CD4-positive, alpha-beta T cell (primary cell): ENCODE measurements around the gene BLM. TPM values are rescaled to one million over a fixed set of nuclear protein-coding genes. Genes with fewer than 3 reads are reported as not detected.

Source experiments
- ATAC-seq: fragments of 200-7000 bp; cut with Tn5 transposase; one replicate; pipeline ENCODE4 v1.10.0; 2022; ENCODE audit warnings: mild to moderate bottlenecking; ENCODE audit not compliant: poor library complexity
- CTCF ChIA-PET: fragments of 350-600 bp; sonication (Branson Sonifier 250); formaldehyde crosslinking; loops from one replicate; lab custom pipeline; 2021; ENCODE audit warnings: antibody characterized with exemption, inconsistent platforms; lab: Charles Lee
- POLR2A ChIA-PET: fragments of 350-600 bp; sonication (Branson Sonifier 250); formaldehyde crosslinking; loops from one replicate; lab custom pipeline; 2021; ENCODE audit warnings: antibody characterized with exemption, inconsistent platforms; lab: Charles Lee
- DNase-seq, 14 experiments: peaks; one replicate each; pipeline ENCODE4 v3.0.0-alpha.2; 2013 to 2020; ENCODE audit warnings: mixed read lengths in 2 of 14
- H3K27ac ChIP-seq, 2 donors: one replicate each; pipeline versions ENCODE4 v1.5.1 to v1.7.0; 2013; ENCODE audit warnings: low read length in 2 of 2, low read depth in 1 of 2, mild to moderate bottlenecking in 1 of 2
- H3K27me3 ChIP-seq, 2 experiments: 1 replicate in 1 of 2; 2 replicates in 1 of 2; pipeline versions ENCODE4 v1.6.1 to v1.7.0; 2013; ENCODE audit warnings: low read length in 2 of 2, control low read depth in 1 of 2, mild to moderate bottlenecking in 1 of 2, moderate library complexity in 1 of 2; ENCODE audit not compliant: insufficient read depth in 2 of 2, control insufficient read depth in 1 of 2
- H3K36me3 ChIP-seq: one replicate; pipeline ENCODE4 v1.6.1; 2013; ENCODE audit warnings: low read length, control low read depth; ENCODE audit not compliant: insufficient read depth
- H3K4me1 ChIP-seq: one replicate; pipeline ENCODE4 v1.6.1; 2013; ENCODE audit warnings: low read length, control low read depth; ENCODE audit not compliant: insufficient read depth
- H3K4me3 ChIP-seq: one replicate; pipeline ENCODE4 v1.5.1; 2013; ENCODE audit warnings: mild to moderate bottlenecking, low read length, moderate library complexity
- H3K9me3 ChIP-seq, 2 experiments: 1 replicate in 1 of 2; 2 replicates in 1 of 2; pipeline versions ENCODE4 v1.6.1 to v1.7.0; 2013; ENCODE audit warnings: low read length in 2 of 2, mild to moderate bottlenecking in 2 of 2, control low read depth in 1 of 2, moderate library complexity in 1 of 2; ENCODE audit not compliant: control insufficient read depth in 1 of 2, insufficient read depth in 1 of 2
- H3K27ac Mint-ChIP-seq: one replicate; pipeline ENCODE4 v1.8.0; 2020; ENCODE audit warnings: mixed read lengths
- H3K27me3 Mint-ChIP-seq: one replicate; pipeline ENCODE4 v1.8.0; 2021; ENCODE audit warnings: mixed read lengths
- H3K36me3 Mint-ChIP-seq: one replicate; pipeline ENCODE4 v1.8.0; 2021; ENCODE audit warnings: low read depth, mixed read lengths
- H3K4me1 Mint-ChIP-seq: one replicate; pipeline ENCODE4 v1.8.0; 2021; ENCODE audit warnings: low read depth, mixed read lengths
- H3K4me3 Mint-ChIP-seq: one replicate; pipeline ENCODE4 v1.8.0; 2020; ENCODE audit warnings: mild to moderate bottlenecking, mixed read lengths
- H3K9me3 Mint-ChIP-seq: one replicate; pipeline ENCODE4 v1.8.0; 2020; ENCODE audit warnings: mixed read lengths
- intact Hi-C, 2 experiments: fragments of 100-400 bp; cut with DNase I in 1 of 2; cut with micrococcal nuclease in 1 of 2; formaldehyde crosslinking; loops; one replicate each; pipeline versions ENCODE4 v1.15.1 to v1.9.0; 2023 to 2025; cut with DNase I, micrococcal nuclease
- total RNA-seq, 174 experiments: library from RNA in 2 of 174; stranded (reverse) in 2 of 174; gene quantifications; one replicate each; pipeline ENCODE4 v1.2.3 and lab custom pipeline; 2021 to 2026
- TF ChIP-seq, protein P1 (sequence below): fragments of 200-600 bp; IDR thresholded peaks from one replicate; pipeline ENCODE4 v1.8.0; 2022; ENCODE audit warnings: antibody characterized with exemption, mild to moderate bottlenecking

BLM gene
- total RNA-seq, 2 experiments from 2014 or later: 1.6 to 1.8 TPM

DNA sequence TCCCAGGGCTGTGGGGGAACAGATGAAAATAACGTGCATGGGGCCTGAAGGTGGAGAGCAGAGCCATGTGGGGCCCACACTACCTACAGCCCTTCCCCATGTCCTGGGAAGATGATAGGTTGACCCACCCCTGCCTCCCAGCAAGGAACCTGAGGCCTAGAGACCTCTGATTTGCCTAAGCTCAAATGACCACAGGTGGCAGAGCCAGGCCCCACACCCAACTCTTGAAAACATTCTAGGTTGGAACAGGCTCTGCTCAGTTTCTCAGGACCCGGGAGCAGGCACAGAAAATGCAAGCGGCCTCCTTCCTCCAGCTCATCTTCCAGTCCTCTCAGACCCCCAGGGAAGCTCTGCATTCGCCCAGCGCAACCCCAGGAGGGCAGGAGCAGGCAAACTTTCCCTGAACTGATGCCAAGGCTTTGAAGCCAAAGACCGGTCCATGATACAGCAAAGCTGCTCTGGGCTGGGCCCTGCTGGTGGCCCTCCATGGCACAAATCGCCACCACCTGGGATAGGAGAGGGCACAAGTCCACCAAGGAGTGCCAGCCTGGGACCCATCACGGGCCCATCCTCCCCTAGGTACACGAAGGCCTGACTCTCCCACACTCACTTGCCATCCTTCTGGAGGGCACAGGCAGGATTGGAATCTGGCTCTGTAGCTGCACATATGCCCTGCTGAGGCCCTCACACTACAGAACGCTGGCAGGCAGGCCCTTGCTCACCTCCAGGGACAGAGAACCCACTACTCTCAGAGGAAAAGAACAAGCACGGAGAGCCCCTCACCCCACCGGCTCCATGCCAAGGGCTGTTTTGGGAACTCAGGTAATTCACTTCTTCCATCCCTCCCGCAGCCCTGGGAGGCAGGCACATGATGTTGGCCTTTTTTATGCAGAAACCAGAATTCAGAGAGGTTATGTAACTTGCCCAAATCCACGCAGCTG, 100.2 kb downstream of the BLM start:
- Histone ChIP-seq H3K27ac (no peak overlapping the region), H3K36me3 (no peaks in the 10 kb centered on the region), H3K4me1 (peaks cover 59% of the 10 kb centered on the region), H3K4me3 (no peak overlapping the region), H3K27me3 (no peaks in the 10 kb centered on the region), H3K9me3 (no peaks in the 10 kb centered on the region)
- no peak overlapping the region for H3K4me3 Mint-ChIP-seq
- peaks cover 26% of the 10 kb centered on the region for H3K4me1 Mint-ChIP-seq
- CTCF ChIA-PET: interaction anchor here (1.0 to 1.3 kb wide), 2 partner anchors 16 to 169 kb away, joined by 4 read pairs; no protein-coding TSS in a partner anchor
- H3K36me3 Mint-ChIP-seq: peaks cover 4% of the 10 kb centered on the region
- no peak overlapping the region for H3K27ac Mint-ChIP-seq
- POLR2A ChIA-PET: interaction anchor here (0.9 to 1.0 kb wide), 2 partner anchors 20 to 22 kb away, joined by 3 to 4 read pairs; no protein-coding TSS in a partner anchor
- TF ChIP-seq, protein P1, sequence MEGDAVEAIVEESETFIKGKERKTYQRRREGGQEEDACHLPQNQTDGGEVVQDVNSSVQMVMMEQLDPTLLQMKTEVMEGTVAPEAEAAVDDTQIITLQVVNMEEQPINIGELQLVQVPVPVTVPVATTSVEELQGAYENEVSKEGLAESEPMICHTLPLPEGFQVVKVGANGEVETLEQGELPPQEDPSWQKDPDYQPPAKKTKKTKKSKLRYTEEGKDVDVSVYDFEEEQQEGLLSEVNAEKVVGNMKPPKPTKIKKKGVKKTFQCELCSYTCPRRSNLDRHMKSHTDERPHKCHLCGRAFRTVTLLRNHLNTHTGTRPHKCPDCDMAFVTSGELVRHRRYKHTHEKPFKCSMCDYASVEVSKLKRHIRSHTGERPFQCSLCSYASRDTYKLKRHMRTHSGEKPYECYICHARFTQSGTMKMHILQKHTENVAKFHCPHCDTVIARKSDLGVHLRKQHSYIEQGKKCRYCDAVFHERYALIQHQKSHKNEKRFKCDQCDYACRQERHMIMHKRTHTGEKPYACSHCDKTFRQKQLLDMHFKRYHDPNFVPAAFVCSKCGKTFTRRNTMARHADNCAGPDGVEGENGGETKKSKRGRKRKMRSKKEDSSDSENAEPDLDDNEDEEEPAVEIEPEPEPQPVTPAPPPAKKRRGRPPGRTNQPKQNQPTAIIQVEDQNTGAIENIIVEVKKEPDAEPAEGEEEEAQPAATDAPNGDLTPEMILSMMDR: no peak
- intact Hi-C loops: loop anchor here (2.0 to 5.0 kb wide), 3 partner anchors 21 to 70 kb away; no protein-coding TSS in a partner anchor
- no peaks in the 10 kb centered on the region for H3K27me3 Mint-ChIP-seq
- DNase-seq (no peak), ATAC-seq (no peak)
- no peaks in the 10 kb centered on the region for H3K9me3 Mint-ChIP-seq

DNA sequence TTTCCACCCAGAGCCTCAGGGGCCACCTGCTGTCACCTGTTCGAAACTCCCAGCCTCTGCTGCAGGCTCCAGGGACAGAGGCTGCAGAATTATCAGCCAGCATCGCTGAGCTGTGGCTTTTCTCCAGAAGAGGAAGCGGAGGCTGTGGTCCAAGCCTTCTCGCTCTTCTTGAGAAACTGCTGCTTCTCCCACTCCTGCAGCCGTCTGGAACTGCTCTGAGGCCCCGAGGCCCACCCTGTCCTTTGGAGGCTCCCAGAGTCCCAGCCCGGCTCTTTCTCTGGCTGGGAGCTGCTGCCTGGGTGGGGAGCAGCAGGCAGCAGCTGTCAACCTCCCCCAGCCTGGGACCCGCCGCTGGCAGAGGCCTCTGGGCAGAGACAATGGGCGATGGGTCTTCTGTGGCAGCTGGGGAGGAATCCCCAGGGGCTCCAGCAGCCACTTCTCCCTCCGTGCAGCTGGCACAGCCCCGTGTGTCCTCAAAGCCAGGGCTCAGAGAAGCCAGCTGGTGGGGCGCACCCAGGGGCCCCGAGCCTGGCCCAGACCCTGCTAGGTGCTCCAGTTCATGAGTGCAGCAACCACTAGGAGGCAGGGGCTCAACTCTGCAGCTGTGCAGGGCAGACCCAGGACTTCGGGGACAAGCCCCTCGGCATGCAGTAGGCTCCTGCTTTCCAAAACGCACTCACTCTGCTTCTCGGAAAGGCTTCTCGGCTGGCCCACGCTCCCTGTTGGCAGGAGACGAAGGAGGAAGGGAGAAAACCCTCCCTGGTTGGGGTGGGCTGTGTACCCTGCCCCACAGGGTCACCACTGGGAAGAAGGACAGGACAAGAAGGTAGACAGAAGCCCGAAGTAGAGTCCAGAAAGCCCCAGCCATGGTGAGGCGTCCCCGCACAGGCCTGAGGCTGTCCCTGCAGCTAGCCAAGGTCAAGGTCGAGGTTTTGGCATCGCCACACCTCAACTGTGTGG, 101.4 kb downstream of the BLM start:
- H3K27ac ChIP-seq: no peak overlapping the region
- Mint-ChIP-seq H3K9me3 (no peaks in the 10 kb centered on the region), H3K4me3 (no peak overlapping the region), H3K36me3 (no peaks in the 10 kb centered on the region), H3K27me3 (no peaks in the 10 kb centered on the region), H3K4me1 (peaks cover 26% of the 10 kb centered on the region), H3K27ac (no peak overlapping the region)
- DNase-seq (peak in 4 of 14 experiments; percentile 24 to 53 (median 50)), ATAC-seq (peak; percentile 70)
- no peaks in the 10 kb centered on the region for H3K36me3 ChIP-seq
- peaks cover 56% of the 10 kb centered on the region for H3K4me1 ChIP-seq
- no peaks in the 10 kb centered on the region for H3K27me3 ChIP-seq
- TF ChIP-seq, protein P1: peak; percentile 22
- H3K4me3 ChIP-seq: no peak overlapping the region
- no peaks in the 10 kb centered on the region for H3K9me3 ChIP-seq
- intact Hi-C loops: loop anchor here (2.0 to 5.0 kb wide), 3 partner anchors 20 to 69 kb away; no protein-coding TSS in a partner anchor
- ChIA-PET CTCF (interaction anchor here (1.0 to 1.3 kb wide), 3 partner anchors 14 to 171 kb away, joined by 4 read pairs; no protein-coding TSS in a partner anchor), POLR2A (interaction anchor here (0.7 to 1.0 kb wide), 4 partner anchors 11 to 36 kb away, joined by 3 to 4 read pairs (median 3); no protein-coding TSS in a partner anchor)

DNA sequence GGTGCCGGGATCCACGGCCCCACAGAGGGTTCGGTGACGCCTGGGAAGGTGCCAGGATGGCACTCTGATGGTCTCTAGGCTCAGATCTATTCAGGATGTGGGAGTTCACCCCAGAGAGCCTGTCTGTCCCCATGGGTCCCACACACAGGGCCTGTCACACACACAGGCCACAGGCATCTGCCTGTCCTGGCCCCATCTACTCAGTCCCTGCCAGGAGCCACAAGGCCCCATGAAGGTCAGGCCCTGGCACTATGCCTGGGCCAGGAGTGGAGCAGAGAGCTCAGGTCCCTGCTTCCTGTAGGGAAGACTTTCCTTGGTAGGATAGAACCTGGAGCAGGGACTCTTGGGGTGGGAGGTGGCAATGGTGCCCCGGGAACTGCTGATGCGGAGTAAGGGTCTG, 102.2 kb downstream of the BLM start:
- H3K9me3 Mint-ChIP-seq: no peaks in the 10 kb centered on the region
- POLR2A ChIA-PET: no interaction called here
- DNase-seq: no peak

More for the DNA sequence above, 102.2 kb downstream of the BLM start:
- H3K36me3 Mint-ChIP-seq: no peaks in the 10 kb centered on the region
- Histone ChIP-seq H3K9me3 (no peaks in the 10 kb centered on the region), H3K4me3 (no peak overlapping the region), H3K36me3 (no peaks in the 10 kb centered on the region), H3K4me1 (peaks cover 47% of the 10 kb centered on the region), H3K27me3 (no peaks in the 10 kb centered on the region), H3K27ac (no peak overlapping the region)
- H3K4me1 Mint-ChIP-seq: peaks cover 18% of the 10 kb centered on the region
- ATAC-seq: no peak
- H3K27me3 Mint-ChIP-seq: no peaks in the 10 kb centered on the region
- intact Hi-C loops: loop anchor here (2.0 to 5.0 kb wide), 3 partner anchors 19 to 68 kb away; no protein-coding TSS in a partner anchor
- CTCF ChIA-PET: no interaction called here
- no peak overlapping the region for H3K4me3 Mint-ChIP-seq
- TF ChIP-seq, protein P1: no peak
- no peak overlapping the region for H3K27ac Mint-ChIP-seq
